Hematopoietic multipotent progenitor cell (in vitro differentiated cells): ENCODE data around the gene TCF7. TPM values are rescaled to one million over a fixed set of nuclear protein-coding genes. Genes with fewer than 3 reads are reported as not detected.

Experiments used
- DNase-seq, 3 donors: peaks; one replicate each; pipeline ENCODE4 v3.0.0-alpha.2; 2011 to 2015; ENCODE audit warnings: low read depth in 2 of 3, low spot score in 2 of 3
- total RNA-seq: library from RNA; depleted of rRNA; stranded (reverse); fragments of >200 nt; gene quantifications from one replicate; pipeline ENCODE4 v1.2.3, GENCODE V29; 2012

Gene TCF7
- total RNA-seq, 1 donor = 0.81 TPM

DNA sequence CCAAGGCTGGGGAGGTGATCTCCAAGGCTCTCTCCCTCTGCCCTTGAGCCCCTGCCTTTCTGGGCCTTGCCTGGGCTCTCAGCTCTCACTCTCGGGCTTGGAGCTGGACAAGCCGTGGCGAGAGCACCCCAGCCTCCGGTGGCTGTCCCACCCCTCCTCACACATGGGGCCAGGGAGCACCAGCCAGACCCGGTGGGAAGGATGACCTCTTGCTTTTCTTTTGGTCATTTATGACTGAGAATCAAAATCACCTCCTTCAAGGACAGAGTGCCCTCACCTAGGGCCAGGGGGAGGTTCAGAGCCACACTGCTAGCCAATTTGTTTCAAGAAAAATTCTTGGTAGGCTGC lies 14.1 kb downstream of the TCF7 start:
- no peak for DNase-seq

GRCh38 chr5:134129411-134130238 lies 15.1 kb downstream of the TCF7 start:
- DNase-seq = no peak

DNA sequence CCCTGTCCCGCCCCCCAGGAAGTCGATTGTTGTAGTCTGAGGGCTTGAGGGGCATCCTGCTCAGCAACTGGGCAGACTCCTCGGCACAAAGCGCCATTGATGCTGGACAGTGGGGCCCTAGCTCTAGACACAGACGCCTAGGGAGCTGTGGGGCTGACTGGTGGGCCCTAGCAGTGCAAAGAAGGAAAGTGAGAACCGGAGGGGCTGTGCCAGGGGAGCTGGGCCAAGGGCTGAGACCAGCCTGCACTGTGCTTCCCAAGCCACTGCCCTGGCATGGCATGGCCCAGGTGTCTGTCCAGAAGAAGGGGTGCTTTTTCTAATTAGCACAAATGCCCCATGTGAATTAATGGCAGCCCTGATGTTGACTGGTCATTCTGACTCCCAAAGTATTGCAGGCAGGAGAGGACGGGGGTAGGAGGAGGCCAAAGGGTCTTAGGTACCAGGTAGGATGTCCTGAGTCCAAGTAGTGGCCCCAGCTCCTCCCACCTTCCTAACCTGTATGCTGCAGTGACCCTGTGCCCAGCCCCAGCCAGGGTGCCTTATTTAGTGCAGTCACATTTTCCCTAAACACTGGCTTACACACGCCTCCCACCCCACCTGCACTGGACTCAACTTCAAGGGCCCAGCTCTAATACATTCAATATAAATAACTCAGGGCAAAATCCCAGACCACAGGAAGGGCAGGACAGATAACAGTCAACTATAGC lies 15.9 kb downstream of the TCF7 start:
- no peak for DNase-seq

GRCh38 chr5:134131165-134131564 lies 16.7 kb downstream of the TCF7 start:
- no peak for DNase-seq

- DNase-seq = no peak
These were observed 17.3 kb downstream of the TCF7 start for GRCh38 chr5:134131578-134132350.

GRCh38 chr5:134132372-134133187 lies 18.1 kb downstream of the TCF7 start:
- peak; percentile 75 to 76 (median 76) for DNase-seq

DNA sequence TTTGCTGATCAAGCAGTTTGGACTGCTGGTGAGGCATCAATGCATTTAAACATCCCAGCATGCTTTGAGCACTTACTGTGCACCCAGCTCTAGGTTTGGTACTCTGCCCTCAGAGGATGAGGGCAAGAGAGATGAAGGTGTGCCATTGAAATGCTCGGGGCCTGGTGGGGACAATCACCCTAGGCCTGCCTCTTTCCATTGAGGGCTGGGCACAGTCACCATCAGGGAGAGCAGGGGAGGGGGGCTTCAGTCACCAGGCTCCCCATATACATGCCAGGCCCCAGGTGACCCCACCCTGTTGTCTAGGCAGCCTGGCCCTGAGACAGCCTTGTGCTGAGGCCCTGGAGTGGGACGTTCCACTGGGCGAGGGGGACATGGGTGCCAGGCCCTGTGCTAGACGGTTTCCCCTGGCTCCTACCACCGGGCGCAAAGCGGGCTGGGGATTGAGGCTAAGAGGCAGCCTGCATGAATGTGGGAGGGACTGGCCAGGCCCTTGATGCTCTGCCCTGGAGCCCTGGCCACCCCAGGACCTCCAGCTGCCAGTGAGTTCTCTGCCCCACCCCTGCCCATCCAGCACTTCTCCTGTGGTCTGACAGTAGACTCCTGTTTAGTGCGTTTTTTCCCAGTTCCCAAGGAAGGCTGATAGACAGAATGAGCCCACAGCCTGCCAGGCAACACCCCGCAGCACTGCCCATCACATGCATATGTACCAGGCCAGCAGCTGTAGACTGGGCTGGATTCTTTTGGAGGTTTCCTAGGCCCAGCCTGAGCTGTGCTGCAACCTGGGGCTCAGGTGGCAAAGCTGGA lies 18.9 kb downstream of the TCF7 start:
- no peak for DNase-seq

GRCh38 chr5:134133995-134134541 lies 19.6 kb downstream of the TCF7 start:
- no peak for DNase-seq

DNA sequence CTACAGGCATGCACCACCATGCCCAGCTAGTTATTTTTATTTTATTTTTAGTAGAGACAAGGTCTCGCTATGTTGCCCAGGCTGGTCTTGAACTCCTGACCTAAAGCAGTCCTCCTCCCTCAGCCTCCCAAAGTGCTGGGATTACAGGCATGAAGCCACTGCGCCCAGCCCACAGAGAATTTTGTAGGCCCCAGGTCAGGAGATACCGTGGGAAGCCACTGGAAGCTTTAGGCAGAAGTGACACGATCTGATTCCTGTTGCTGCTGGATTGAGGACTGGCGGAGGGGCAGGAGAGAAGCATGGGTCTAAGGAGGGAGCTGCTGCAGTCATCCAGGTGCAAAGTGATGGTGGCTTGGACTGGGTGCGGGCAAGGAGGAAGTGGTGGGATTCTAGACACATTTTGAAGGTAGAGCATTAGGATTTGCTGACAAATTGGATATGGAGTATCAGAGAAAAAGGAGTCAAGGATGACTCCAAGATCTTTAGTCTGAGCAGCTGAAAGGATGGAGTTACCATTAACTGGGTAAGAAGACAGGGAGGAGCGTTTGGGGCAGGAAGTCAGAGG lies 20.7 kb downstream of the TCF7 start:
- no peak for DNase-seq

DNA sequence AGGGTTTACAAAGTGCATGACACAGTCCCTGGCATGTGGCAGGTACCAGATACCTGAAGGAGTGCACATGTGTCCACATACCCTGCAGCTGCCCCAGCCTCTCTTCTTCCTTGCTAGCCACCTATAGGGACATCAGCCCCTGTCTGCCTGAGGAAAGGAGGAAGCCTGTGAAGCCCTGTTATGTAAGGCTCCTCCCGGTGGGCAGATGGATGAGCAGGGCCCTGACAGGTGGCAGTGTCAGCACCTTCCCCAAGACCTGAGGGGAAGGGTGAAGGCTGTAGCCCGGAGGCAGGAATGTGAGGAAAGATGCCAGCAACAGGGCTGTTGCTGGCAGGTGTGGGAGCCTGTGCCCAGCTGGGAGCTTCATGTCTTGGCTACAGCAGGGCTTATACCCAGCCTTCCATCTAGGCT lies 21.7 kb downstream of the TCF7 start:
- no peak for DNase-seq

GRCh38 chr5:134136771-134137170 lies 22.3 kb downstream of the TCF7 start:
- no peak for DNase-seq

DNA sequence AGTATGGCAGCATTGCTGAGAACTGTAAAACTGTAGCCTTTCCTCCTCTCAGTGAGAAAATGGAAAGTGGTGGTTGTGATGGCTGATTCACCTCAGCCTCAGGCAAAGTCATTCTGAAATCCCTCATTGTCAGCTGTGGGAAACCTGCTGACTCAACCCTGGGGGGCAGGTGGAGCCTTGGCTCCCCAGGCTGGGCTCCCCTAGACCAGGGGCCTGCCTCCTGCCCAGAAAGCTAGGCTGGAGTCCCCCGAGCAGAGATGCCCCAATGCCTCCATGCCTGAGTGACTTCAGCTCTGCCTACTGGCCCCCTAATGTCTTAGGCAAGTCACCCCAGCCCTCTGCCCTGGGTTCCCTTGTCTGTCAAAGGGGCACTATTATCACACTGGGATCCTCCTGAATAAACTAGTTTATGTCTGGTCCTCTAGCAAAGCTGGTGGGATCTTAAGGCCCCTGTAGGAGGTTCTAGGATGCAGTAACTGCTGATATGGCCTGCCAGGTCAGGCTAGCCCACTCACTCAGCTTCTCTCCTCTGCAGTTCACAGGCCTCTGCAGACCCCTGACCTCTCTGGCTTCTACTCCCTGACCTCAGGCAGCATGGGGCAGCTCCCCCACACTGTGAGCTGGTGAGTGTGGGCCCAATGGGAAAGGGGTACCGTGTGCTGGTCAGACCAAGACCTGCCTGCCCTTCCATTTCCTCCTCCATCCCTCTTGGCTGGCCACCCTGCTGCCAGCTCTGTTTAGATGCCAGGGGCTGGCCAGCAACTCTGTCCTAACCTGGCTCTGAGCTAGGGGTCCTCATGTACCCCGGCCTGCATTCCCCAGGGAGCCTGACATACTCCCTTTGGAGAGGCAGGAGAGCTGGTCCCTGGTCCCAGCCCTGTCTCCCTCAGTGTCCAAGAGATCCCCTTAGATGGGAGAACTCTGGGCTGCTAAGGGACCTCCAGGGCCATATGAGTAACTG lies 24.2 kb downstream of the TCF7 start:
- DNase-seq = no peak

DNA sequence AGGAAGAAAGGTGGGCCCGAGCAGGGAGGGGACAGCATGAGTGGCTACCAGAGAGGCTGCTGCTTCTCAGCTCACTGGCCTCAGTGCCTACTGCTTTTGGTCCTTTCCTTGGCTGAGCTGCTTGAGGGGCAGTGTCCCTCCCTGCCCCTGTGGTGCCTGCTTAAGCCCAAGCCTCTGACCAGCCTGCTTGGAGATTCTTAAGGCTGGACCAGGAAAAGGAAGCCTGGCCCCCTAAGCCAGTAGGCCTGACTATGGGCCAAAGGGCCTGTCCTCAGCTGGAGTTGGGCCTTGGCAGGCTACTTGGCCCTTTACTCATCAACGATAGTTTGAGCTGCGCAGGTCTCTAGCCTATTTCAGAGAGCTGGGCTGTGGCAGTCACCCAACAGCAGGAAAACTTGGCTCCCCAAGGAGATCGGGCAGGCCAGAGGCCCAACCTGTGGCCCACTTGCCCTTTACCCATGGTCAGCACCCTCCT lies 24.9 kb downstream of the TCF7 start:
- DNase-seq = no peak

- DNase-seq = no peak
These were observed 25.5 kb downstream of the TCF7 start for GRCh38 chr5:134139891-134140469.

GRCh38 chr5:134140530-134141201 lies 26.2 kb downstream of the TCF7 start:
- DNase-seq = peak in 2 of 3 donors; percentile 62 to 74

DNA sequence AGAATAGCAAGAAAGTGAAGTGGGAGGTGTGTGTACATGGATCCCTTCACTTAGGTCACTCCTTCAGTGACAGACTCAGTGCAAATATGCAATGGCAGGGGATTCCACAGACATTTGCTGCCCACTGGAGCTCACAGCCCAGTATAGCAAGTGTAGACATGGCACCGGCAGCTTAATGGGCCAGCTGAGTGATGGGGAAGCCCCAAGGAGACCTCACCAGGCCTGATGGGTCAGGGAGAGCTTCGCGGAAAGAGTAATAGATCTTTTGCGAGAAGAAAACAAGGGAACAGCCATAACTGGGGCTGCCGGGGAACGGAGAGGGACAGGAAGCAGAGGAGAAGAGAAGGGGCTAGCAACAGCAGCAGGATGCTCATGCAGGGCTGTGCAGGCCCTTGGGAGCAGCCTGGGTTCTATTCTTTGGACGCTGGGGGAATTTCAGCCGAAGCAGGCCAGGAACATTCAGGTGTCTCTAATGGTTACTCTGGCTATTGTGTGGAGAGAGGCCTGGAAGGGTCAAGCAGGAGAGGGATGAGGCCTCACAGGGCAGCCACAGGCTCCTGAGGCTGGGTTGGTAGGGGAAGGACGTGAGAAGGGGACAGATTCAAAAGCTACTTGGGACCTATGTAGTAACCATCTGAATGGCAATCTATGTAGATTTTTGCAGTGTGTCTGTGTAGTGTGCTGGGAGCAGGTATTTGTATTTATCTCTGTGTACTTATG lies 27.0 kb downstream of the TCF7 start:
- DNase-seq = peak in 2 of 3 donors; percentile 48 to 49
